Measurements from ENCODE around the gene MCM9. TPM values are rescaled to one million over a fixed set of nuclear protein-coding genes. Genes with fewer than 3 reads are reported as not detected.
"Not testable (repeated sequence)": the region's sequence is repeated elsewhere in the genome, so short reads cannot be mapped to it uniquely, and the experiment has no call there.

The MCM9 gene
- total and polyA plus RNA-seq, 3 donors from 2014 or later = 14.0 to 25.1 (median 19.2) TPM

GRCh38 chr6:118801257-118801656 lies 133.7 kb downstream of the MCM9 start:
- no peak for DNase-seq
- Histone ChIP-seq H3K4me1 (no peaks in the 10 kb centered on the region), H3K27me3 (no peaks in the 10 kb centered on the region), H3K27ac (no peak overlapping the region), H3K4me3 (no peak overlapping the region), H3K9me3 (no peaks in the 10 kb centered on the region), H3K36me3 (ENCODE audit: low read depth, missing control alignments) (no peaks in the 10 kb centered on the region)
- no peak for TF ChIP-seq CTCF (IDR thresholded peaks at IDR 0.05)
- TF ChIP-seq POLR2A (IDR thresholded peaks at IDR 0.05) = no peak
- intact Hi-C loops (cut with DNase I; ENCODE audit: low total_unique reads) = loop anchor here (10.0 kb wide), 1 partner anchor 516 kb away; no protein-coding TSS in a partner anchor
- WGBS, 2 donors = 92 to 95% methylated on average over 6 of the region's 6 CpGs

- Histone ChIP-seq H3K27me3 (no peaks in the 10 kb centered on the region), H3K4me1 (no peaks in the 10 kb centered on the region), H3K9me3 (no peaks in the 10 kb centered on the region), H3K4me3 (no peak overlapping the region), H3K36me3 (ENCODE audit: low read depth, missing control alignments) (no peaks in the 10 kb centered on the region), H3K27ac (no peak overlapping the region)
- TF ChIP-seq CTCF (IDR thresholded peaks at IDR 0.05) (peak; percentile 80 to 91 (median 89)), POLR2A (IDR thresholded peaks at IDR 0.05) (no peak)
- intact Hi-C loops (cut with DNase I; ENCODE audit: low total_unique reads) = loop anchor here (10.0 kb wide), 1 partner anchor 516 kb away; no protein-coding TSS in a partner anchor
- peak; percentile 96 for DNase-seq
- WGBS, 2 donors = 19 to 21% methylated on average over 17 of the region's 17 CpGs
Measured at GRCh38 chr6:118800394-118801071, 134.4 kb downstream of the MCM9 start.

- TF ChIP-seq POLR2A (IDR thresholded peaks at IDR 0.05) (no peak), CTCF (IDR thresholded peaks at IDR 0.05) (no peak)
- H3K4me1 ChIP-seq = no peaks in the 10 kb centered on the region
- intact Hi-C loops (cut with DNase I; ENCODE audit: low total_unique reads) = loop anchor here (10.0 kb wide), 1 partner anchor 515 kb away; no protein-coding TSS in a partner anchor
- DNase-seq = no peak
- no peaks in the 10 kb centered on the region for H3K36me3 ChIP-seq (ENCODE audit: low read depth, missing control alignments)
- no peak overlapping the region for H3K4me3 ChIP-seq
- WGBS, 2 donors = 82 to 83% methylated on average over 4 of the region's 4 CpGs
- no peaks in the 10 kb centered on the region for H3K9me3 ChIP-seq
- H3K27ac ChIP-seq = no peak overlapping the region
- H3K27me3 ChIP-seq = no peaks in the 10 kb centered on the region
Measured at GRCh38 chr6:118799826-118800225, 135.1 kb downstream of the MCM9 start.

- H3K27ac ChIP-seq; H3K9me3 ChIP-seq; DNase-seq; H3K27me3 ChIP-seq; H3K4me3 ChIP-seq; H3K4me1 ChIP-seq; intact Hi-C loops (cut with DNase I; ENCODE audit: low total_unique reads); H3K36me3 ChIP-seq (ENCODE audit: low read depth, missing control alignments): not testable (repeated sequence)
- 82 to 86% methylated on average over 7 to 9 of the region's 9 CpGs for WGBS, 2 donors
Measured at GRCh38 chr6:118796548-118796947, 138.4 kb downstream of the MCM9 start.

- Histone ChIP-seq H3K4me3 (no peak overlapping the region), H3K9me3 (no peaks in the 10 kb centered on the region), H3K36me3 (ENCODE audit: low read depth, missing control alignments) (no peaks in the 10 kb centered on the region), H3K4me1 (peaks cover 4% of the 10 kb centered on the region), H3K27me3 (no peaks in the 10 kb centered on the region), H3K27ac (no peak overlapping the region)
- 90 to 95% methylated on average over 6 of the region's 6 CpGs for WGBS, 2 donors
- DNase-seq = no peak
- TF ChIP-seq POLR2A (IDR thresholded peaks at IDR 0.05) = no peak
- TF ChIP-seq CTCF (IDR thresholded peaks at IDR 0.05) = no peak
- intact Hi-C loops (cut with DNase I; ENCODE audit: low total_unique reads) = no loop called here
Measured at GRCh38 chr6:118791499-118791898, 143.5 kb downstream of the MCM9 start.
